Activated CD8-positive, alpha-beta memory T cell treated with anti-CD3 and anti-CD28 coated beads for 24 hours (primary cell): ENCODE data around the gene SLC27A5.

Experiments
- DNase-seq: peaks from one replicate; pipeline ENCODE4 v3.0.0-alpha.2; 2020

Gene SLC27A5

GRCh38 chr19:58511353-58512208 lies at the start of gene SLC27A5:
TSS of gene SLC27A5 (minus strand) at chr19:58511992. CDS start at chr19:58511955, 37 bp downstream.
- DNase-seq: no peak

- no peak for DNase-seq
These were observed 49.1 kb upstream of the SLC27A5 start for GRCh38 chr19:58560921-58561320.

- no peak for DNase-seq
These were observed 48.5 kb upstream of the SLC27A5 start for GRCh38 chr19:58560007-58560887.

- DNase-seq: peak; percentile 90
These were observed 47.6 kb upstream of the SLC27A5 start for GRCh38 chr19:58559275-58560006.

- DNase-seq: peak; percentile 100
These were observed 47.0 kb upstream of the SLC27A5 start for GRCh38 chr19:58558623-58559274.

GRCh38 chr19:58558066-58558622 lies 46.4 kb upstream of the SLC27A5 start, which contains the start of gene UBE2M:
TSS of gene UBE2M (minus strand) at chr19:58558611. CDS start at chr19:58558381, 230 bp downstream.
- no peak for DNase-seq

GRCh38 chr19:58557221-58558065 lies 45.7 kb upstream of the SLC27A5 start:
- DNase-seq: no peak

- DNase-seq: no peak
These were observed 44.9 kb upstream of the SLC27A5 start for GRCh38 chr19:58556622-58557220.

- no peak for DNase-seq
These were observed 44.3 kb upstream of the SLC27A5 start for GRCh38 chr19:58555920-58556621.

GRCh38 chr19:58555369-58555885 lies 43.6 kb upstream of the SLC27A5 start:
- DNase-seq: no peak

GRCh38 chr19:58554494-58555368 lies 42.9 kb upstream of the SLC27A5 start, which contains the start of gene CHMP2A:
TSS of gene CHMP2A (minus strand) at chr19:58555105. CDS start at chr19:58554212, 893 bp downstream.
- peak; percentile 100 for DNase-seq

- no peak for DNase-seq
These were observed 42.2 kb upstream of the SLC27A5 start for GRCh38 chr19:58553799-58554493.

GRCh38 chr19:58552655-58553054 lies 40.9 kb upstream of the SLC27A5 start:
- no peak for DNase-seq

- DNase-seq: no peak
These were observed 40.0 kb upstream of the SLC27A5 start for GRCh38 chr19:58551577-58552471.

- DNase-seq: no peak
These were observed 39.3 kb upstream of the SLC27A5 start for GRCh38 chr19:58551123-58551497.

- no peak for DNase-seq
These were observed 38.8 kb upstream of the SLC27A5 start for GRCh38 chr19:58550362-58551122.
